Heart left ventricle (tissue), 13 donors: Measurements from ENCODE around the gene DAB1.

Experiments used
- CTCF ChIP-seq, 12 donors: fragments of 200-600 bp; sonication (generic) in 4 of 12; IDR thresholded peaks; one replicate each; pipeline versions ENCODE4 v1.5.0 to v1.8.0; 2018 to 2022; ENCODE audit warnings: antibody characterized with exemption in 12 of 12, mild to moderate bottlenecking in 5 of 12
- POLR2A ChIP-seq, 2 donors: fragments of 450-650 bp; IDR thresholded peaks; one replicate each; pipeline ENCODE4 v1.6.1; 2017; ENCODE audit warnings: antibody characterized with exemption in 2 of 2, mild to moderate bottlenecking in 2 of 2, moderate library complexity in 2 of 2
- donor health status: ischemic (EF 13 %, LVEDD 7.1; RV severe dilation, severe dysfunction).
- donor health status: DM: no; HTN: yes; CAD: no.
- donor health status: DM: no; HTN: no; CAD: no.
- donor health status: ischemic (EF 25% LVEDD 6.9; RV normal size, moderate dysfunction).
- donor health status: ischemic (EF 25% LVEDD 5.7; RV mildly dilated, moderate dysfunction).
- donor health status: ischemic (EF 35%, LVEDD 5.7; RV mildly dilated, moderate dysfunction).
- donor health status: nonischemic (EF 11% LVEDD 7.7; RV severe dilation, severe dysfunction).
- donor health status: DM: yes; HTN: yes; CAD: no.
- donor health status: PGD.
- donor health status: ischemic (EF 29% LVEDD 5.4; RV normal size, mild dysfunction).
- donor health status: nonischemic (EF 23%, LVEDD 6.1; RV moderate dilation, normal function).

GRCh38 chr1:57384901-57385300, 39.0 kb downstream of the DAB1 start:
- no peak for TF ChIP-seq POLR2A (IDR thresholded peaks at IDR 0.05)
- TF ChIP-seq CTCF (IDR thresholded peaks at IDR 0.05), result no peak
